ENCODE results near the gene FOXP1. TPM values are rescaled to one million over a fixed set of nuclear protein-coding genes. Genes with fewer than 3 reads are reported as not detected.

FOXP1 gene
- total and polyA plus RNA-seq, 2 of the 8 experiments (the other 6 are each of a cell fraction or from before 2014, with no cell fraction given) = 13.9 to 25.4 TPM

DNA sequence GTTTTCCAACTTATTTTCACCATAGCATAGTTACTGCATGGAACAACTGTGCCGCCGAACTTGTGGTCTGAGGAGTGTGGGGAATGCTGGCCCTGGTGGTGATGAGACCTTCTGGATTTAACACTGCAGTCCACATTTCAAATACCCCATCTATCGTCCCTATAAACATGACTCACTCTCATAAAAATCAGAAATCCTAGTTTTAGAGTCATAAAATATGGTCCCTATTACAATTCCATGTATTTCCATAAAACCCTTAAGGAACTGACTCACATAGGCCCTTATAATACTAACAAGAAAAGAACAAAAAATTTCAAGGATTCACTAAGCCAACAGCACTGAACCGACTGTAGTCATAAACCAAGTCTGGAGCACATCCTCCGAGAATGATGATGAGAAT lies 147.2 kb downstream of the FOXP1 start:
- 87% methylated on average over 5 of the region's 5 CpGs; no CpG with 5 or more reads in 1 of the 2 experiments for WGBS, 2 experiments (ENCODE audit: extremely low coverage in 1 of 2, insufficient coverage in 1 of 2, insufficient read length in 1 of 2, insufficient replicate concordance in 2 of 2, low coverage in 1 of 2, low lambda C conversion rate in 2 of 2, missing lambda C conversion rate in 1 of 2)
- H3K4me2 ChIP-seq (ENCODE audit: insufficient read depth in 1 of 2, low read depth in 2 of 2, low read length in 2 of 2) = no peak overlapping the region

More for the DNA sequence above, 147.2 kb downstream of the FOXP1 start:
- no peak overlapping the region for H2AK5ac ChIP-seq (ENCODE audit: low read depth, low read length)
- no peak overlapping the region for H4K91ac ChIP-seq (replicated peaks; ENCODE audit: insufficient read length, low read length)
- H3K9me3 ChIP-seq (ENCODE audit: insufficient read depth in 2 of 2, low read depth in 1 of 2, low read length in 1 of 2) = no peaks in the 10 kb centered on the region
- no peak overlapping the region for H3K9ac ChIP-seq (replicated peaks in 1 of 4; ENCODE audit: extremely low read depth in 1 of 4, low read depth in 3 of 4, low read length in 3 of 4)
- no peak overlapping the region for H3K14ac ChIP-seq (ENCODE audit: insufficient read length)
- no peak overlapping the region for H2BK15ac ChIP-seq (ENCODE audit: low read length)
- no peaks in the 10 kb centered on the region for H3K27me3 ChIP-seq (replicated peaks in 1 of 4; ENCODE audit: control insufficient read depth in 3 of 4, extremely low read depth in 1 of 4, insufficient read depth in 3 of 4, low read length in 3 of 4)
- no peak overlapping the region for H2BK5ac ChIP-seq (ENCODE audit: low read depth, low read length)
- H3K36me3 ChIP-seq (ENCODE audit: control insufficient read depth in 2 of 4, insufficient read depth in 4 of 4, low read length in 3 of 4) = 0 out of 8 replicates have a peak, but pooled peaks cover 0 to 2% (median 0%) of the 10 kb centered on the region in 4 experiments
- ChIA-PET POLR2A (ENCODE audit: partially characterized antibody) (no interaction called here), CTCF (ENCODE audit: partially characterized antibody) (no interaction called here)
- no peak overlapping the region for H2BK120ac ChIP-seq (replicated peaks; ENCODE audit: low read depth, low read length)
- H2BK12ac ChIP-seq (ENCODE audit: low read depth, low read length) = no peak overlapping the region
- H4K5ac ChIP-seq (ENCODE audit: insufficient read length, low read depth, low read length) = no peak overlapping the region
- no peak overlapping the region for H3K4ac ChIP-seq (replicated peaks; ENCODE audit: insufficient read length, low read depth, low read length)
- no peak overlapping the region for H2BK20ac ChIP-seq (ENCODE audit: low read length)
- no peak for DNase-seq (ENCODE audit: low read depth in 1 of 2, low spot score in 2 of 2)
- no peaks in the 10 kb centered on the region for H3K4me1 ChIP-seq (replicated peaks in 1 of 4; ENCODE audit: control insufficient read depth in 3 of 4, insufficient read depth in 4 of 4, low read length in 3 of 4)
- H3K23ac ChIP-seq (ENCODE audit: insufficient read length) = no peak overlapping the region
- no peak for FAIRE-seq
- H3K23me2 ChIP-seq (ENCODE audit: low read depth, low read length) = peaks cover 2% of the 10 kb centered on the region; the same call in 1 of the 2 replicates
- peaks cover 0 to 2% of the 10 kb centered on the region in 2 experiments for H4K20me1 ChIP-seq (replicated peaks in 1 of 2; ENCODE audit: control insufficient read depth in 1 of 2, insufficient read depth in 2 of 2, low read length in 2 of 2)
- H3K18ac ChIP-seq (ENCODE audit: extremely low read depth, low read length) = no peak overlapping the region
- no peak overlapping the region for H3K4me3 ChIP-seq (ENCODE audit: extremely low read depth in 1 of 4, insufficient read depth in 2 of 4, low read depth in 3 of 4, low read length in 4 of 4)
- peaks cover 3% of the 10 kb centered on the region; the same call in 1 of the 2 replicates for H3K79me1 ChIP-seq (ENCODE audit: low read depth, low read length)
- H4K8ac ChIP-seq (ENCODE audit: extremely low read depth, insufficient read depth, low read length) = no peak overlapping the region
- no peak overlapping the region for H3K27ac ChIP-seq (ENCODE audit: low read depth, low read length)
- H3K79me2 ChIP-seq (ENCODE audit: control insufficient read depth in 1 of 2, insufficient read depth in 2 of 2, low read length in 2 of 2) = no peaks in the 10 kb centered on the region
- H3K56ac ChIP-seq (replicated peaks; ENCODE audit: insufficient read length, low read depth, low read length) = no peak overlapping the region
- H2AFZ ChIP-seq (ENCODE audit: low read length) = no peak overlapping the region

Measured in H1 (cell line).